GM21447 (cell line): Measurements from ENCODE around the gene XAGE5.
"Not testable (repeated sequence)": the region's sequence is repeated elsewhere in the genome, so short reads cannot be mapped to it uniquely, and the experiment has no call there.

Source experiments
- ATAC-seq: cut with Tn5 transposase; IDR thresholded peaks from one replicate; pipeline ENCODE4 v1.9.1; 2021; ENCODE audit not compliant: unreplicated experiment

The XAGE5 gene

GRCh38 chrX:52811065-52811625 lies at the start of gene XAGE5:
XAGE5 (plus strand) TSS chrX:52811287; CDS start chrX:52812567, 1,280 bp downstream.
- no peak for ATAC-seq

DNA sequence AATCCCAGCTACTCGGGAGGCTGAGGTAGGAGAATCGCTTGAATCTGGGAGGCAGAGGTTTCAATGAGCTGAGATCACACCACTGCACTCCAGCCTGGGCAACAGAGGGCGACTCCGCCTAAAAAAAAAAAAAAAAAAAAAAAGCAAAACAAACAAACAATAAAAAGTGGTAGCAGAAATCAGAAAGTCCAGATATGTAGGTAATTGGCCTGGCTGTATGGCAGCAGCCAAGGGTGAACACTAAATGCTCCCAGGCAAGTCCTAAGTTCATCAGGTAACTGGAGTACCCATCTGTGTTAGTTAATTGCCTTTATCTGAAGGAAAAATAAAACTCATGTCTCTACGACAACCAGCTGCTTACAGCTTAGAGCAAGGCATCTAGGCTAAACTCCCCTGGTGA lies 45.1 kb upstream of the XAGE5 start:
- ATAC-seq, result not testable (repeated sequence)

DNA sequence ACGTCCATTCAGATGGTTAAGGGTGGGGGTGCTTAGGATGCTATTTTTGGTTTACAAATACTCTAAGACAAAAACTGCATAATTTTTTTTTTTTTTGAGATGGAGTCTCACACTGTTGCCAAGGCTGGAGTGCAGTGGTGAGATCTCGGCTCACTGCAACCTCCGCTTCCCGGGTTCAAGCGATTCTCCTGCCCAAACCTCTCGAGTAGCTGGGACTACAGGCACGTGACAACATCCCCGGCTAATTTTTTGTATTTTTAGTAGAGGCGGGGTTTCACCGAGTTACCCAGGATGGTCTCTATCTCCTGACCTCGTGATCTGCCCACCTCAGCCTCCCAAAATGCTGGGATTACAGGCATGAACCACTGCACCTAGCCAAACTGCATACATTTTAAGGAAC lies 37.6 kb upstream of the XAGE5 start:
- not testable (repeated sequence) for ATAC-seq

DNA sequence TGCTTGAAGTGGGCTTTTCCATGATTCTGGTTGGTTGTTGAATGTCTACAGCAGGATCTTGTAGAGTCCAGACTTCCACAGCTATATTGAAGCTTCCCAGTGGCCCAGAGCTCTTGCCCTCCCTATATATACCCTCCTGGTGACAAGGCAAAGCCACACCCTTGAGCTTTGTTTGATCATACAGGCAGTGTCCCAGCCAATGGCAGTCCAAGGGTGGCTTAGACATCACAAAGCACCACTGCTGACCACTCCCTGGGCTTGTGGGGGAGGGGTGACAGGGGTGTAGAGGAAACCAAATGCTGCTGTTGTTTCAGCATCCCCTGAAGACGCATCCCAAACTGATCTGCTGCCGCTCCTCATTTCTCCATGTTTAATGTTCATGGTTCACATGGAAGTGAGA lies 13.8 kb upstream of the XAGE5 start, which contains the start of gene SPANXN5:
Gene SPANXN5, minus strand, starts transcription at position 101 of the 400 bp plus-strand sequence. Its CDS starts 79 bp downstream, at position 22.
- ATAC-seq, result not testable (repeated sequence)

DNA sequence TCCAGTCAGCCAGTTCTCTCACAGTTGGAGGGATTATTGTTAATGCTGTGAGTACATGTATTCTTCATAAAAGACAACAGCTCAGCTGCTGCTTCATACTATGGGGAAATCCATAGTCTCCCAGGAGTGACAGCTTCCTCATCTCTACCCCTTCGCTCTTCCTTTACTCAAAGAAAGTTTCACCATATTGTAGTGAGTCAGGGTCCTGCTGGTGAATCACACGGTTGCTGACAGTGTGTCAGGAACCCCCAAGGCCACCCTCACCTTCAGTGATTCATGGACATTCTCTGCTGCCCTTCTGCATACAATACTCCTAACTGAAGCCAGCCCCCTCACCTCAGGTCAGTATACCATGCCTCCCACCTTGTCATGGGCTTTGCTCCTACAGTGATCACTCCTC lies 6.2 kb upstream of the XAGE5 start:
- ATAC-seq, result not testable (repeated sequence)

DNA sequence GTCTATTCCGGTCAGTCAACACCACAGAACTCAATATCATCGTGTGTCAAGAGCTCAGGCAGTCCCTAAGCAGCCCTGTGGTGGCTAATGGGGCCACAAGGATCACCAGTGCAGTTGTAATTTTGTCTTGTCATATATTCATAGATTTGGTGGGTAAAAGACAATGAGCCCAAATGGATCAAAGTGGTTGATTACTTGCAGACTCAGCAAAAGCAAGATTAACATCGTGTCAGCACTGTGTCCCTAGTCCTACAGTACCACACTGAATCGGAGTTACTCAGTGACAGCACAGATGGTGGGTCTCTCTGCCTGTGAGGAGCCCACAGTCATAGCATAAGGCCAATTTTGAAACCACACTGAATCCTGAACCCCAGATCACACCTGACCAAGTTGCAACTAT lies 8.7 kb downstream of the XAGE5 start:
- no peak for ATAC-seq

- no peak for ATAC-seq
These were observed 10.1 kb downstream of the XAGE5 start for GRCh38 chrX:52821079-52821760.

- no peak for ATAC-seq
These were observed 13.5 kb downstream of the XAGE5 start for GRCh38 chrX:52824608-52825007.

DNA sequence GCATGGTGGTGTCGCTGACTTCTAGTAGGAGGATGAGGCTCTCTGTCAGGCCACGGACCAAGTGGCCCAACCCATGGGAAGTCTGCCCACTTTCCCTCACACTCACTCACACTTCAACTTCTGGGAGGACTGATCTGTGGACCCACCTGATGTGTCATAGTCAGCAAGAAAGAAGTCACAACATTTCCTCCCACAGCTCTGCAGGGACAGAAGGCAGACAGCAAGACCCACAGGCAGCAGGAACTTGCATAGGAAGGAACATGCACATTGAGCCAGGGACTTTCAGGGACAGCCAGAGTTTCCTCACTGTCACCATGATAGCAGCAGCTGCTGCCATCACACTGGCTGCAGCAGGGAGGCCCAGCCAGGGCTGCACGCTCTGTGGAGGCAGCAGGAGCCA lies 19.5 kb downstream of the XAGE5 start:
- no peak for ATAC-seq

DNA sequence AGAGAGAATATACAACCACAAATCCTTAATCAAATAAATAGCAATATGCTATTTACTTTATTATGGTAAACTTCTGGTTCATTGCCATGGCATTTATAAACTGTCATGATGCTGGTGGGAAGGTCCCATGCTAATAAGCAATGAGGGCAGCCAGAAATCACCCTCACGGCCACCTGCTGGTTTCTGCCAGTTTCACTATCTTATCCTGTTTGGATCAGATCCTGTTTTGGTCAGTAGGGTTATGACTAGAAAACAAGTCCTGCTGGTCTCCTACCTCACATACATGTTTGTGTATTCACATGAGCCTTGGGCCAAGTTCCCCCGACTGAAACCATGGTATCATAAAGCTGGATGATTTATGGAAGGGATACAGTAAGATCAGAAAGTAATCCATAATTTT lies 28.1 kb downstream of the XAGE5 start:
- no peak for ATAC-seq

- not testable (repeated sequence) for ATAC-seq
These were observed 32.5 kb downstream of the XAGE5 start for GRCh38 chrX:52843619-52844018.

DNA sequence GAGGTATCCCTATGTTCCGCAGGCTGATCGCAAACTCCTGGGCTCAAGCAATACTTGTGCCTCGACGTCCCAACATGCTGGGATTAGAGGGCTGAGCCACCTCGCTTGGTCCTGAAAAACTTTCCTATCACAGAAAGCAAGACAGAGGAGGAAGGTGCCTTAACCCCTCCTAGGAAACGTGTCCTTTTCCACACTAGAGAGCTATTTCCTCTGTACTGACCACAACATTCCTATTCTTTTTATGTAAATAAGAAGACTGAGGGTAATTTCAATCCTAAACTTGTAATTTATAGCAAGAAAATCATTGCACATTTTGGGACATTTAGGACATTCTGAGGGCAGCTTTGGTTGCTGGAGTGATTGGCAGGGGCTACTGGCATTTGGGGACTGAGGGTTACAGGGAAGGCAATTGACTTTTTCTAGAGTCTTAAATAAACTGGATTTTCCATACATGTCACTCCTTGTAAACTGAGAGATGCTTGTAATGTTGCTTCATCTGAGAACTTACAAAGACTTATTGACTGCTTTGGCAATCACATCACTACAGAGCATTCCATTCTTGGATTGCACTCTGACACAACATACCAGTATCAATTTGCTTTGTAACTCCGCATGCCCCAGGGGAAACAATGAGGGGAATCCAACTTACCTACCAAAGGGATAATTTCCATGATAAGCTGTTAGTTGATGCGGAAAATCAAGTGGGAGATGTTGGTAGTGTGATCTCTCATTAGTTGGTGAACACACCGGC lies 41.2 kb downstream of the XAGE5 start:
- no peak for ATAC-seq

DNA sequence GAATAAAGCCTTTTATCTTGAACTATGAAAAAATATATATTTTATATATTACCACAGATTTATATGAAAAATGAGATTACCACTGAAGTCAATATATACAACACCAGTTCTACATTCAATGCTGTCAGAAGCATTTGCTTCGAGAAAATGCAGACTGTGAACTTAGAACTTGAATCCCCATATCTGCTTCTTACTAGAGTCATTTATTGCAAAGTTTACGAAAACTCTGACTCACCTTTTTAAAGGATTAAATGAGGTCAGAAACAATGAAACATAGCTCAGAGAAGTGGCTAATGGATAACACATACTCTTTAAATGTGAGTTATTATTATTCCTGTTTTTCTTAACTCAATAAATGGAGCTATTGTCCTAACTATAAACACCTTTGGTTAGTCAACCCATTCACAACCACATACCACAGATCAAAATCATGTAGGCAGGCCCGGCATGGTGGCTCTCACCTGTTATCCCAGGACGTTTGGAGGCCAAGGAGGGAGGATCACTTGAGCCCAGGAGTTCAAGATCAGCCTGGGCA lies 46.0 kb downstream of the XAGE5 start:
- not testable (repeated sequence) for ATAC-seq

DNA sequence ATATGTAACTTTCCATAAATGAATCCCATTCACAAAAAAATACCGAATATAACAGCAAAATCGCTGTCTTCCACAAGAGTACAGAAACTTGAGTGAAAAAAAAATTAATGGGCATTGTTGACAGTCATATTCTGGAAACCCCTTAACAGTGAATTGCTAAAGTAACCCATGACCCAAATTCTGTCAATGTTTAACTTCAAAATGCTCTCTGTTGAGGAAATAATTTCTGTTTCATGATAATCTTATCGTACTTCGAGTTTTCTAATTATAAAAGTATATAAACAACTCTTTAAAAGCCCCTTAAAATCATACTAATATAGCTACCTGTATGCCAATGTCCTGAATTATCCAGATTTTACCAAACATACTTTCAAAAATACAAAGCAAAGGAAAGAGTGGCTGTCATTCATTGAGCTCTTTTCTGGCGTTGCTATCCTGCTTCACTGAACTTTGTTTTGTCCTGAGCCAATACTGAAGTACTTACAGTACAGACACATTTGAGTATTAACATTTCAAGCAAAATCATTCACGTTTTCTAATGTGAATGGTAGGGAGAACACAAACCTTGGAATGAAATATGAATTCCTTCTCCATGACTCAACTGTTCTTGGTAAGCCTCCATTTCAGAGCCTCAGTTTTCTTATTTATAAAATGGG lies 54.4 kb downstream of the XAGE5 start:
- ATAC-seq, result no peak
